ENCODE data around the gene SLN. TPM values are rescaled to one million over a fixed set of nuclear protein-coding genes. Genes with fewer than 3 reads are reported as not detected.

The SLN gene
- total RNA-seq, 1 donor from 2014 or later: 35.5 TPM

Other genes with a start within 250 kb of the SLN start
- 16.7 TPM for gene ALKBH8, start 146.3 kb downstream of the SLN start, total RNA-seq
- gene ELMOD1, start 120.9 kb downstream of the SLN start, total RNA-seq: 118 TPM
- 51.8 TPM for gene SLC35F2, start 146.7 kb upstream of the SLN start, total RNA-seq
- gene RAB39A, start 216.4 kb upstream of the SLN start, total RNA-seq: 52.2 TPM

All from frontal cortex (tissue), 1 donor.